Breast epithelium (tissue), 4 donors: Measurements from ENCODE around the gene CACNA1B. TPM values are rescaled to one million over a fixed set of nuclear protein-coding genes. Genes with fewer than 3 reads are reported as not detected.

Experiments
- DNase-seq, 2 donors: peaks; one replicate each; pipeline ENCODE4 v3.0.0-alpha.2; 2019; ENCODE audit warnings: low spot score in 2 of 2
- H3K27ac ChIP-seq, 2 donors: fragments of 200-600 bp; sonication (generic) in 1 of 2; one replicate each; pipeline ENCODE4 v1.5.1; 2016 to 2019; ENCODE audit warnings: mild to moderate bottlenecking in 1 of 2
- H3K27me3 ChIP-seq, 2 donors: fragments of 200-600 bp; sonication (generic) in 1 of 2; one replicate each; pipeline versions ENCODE4 v1.5.1 to v1.6.0; 2017 to 2019; ENCODE audit warnings: control low read depth in 1 of 2, mild to moderate bottlenecking in 1 of 2
- H3K36me3 ChIP-seq: fragments of 200-600 bp; one replicate; pipeline ENCODE4 v1.5.1; 2019
- H3K4me1 ChIP-seq, 2 donors: fragments of 200-600 bp; sonication (generic); one replicate each; pipeline ENCODE4 v1.5.1; 2016 to 2019; ENCODE audit warnings: control low read depth in 1 of 2
- H3K4me3 ChIP-seq, 3 donors: fragments of 200-600 bp; sonication (generic); 1 replicate in 2 of 3; 2 replicates in 1 of 3; pipeline ENCODE4 v1.5.1; 2016 to 2019; ENCODE audit warnings: mild to moderate bottlenecking in 3 of 3, moderate library complexity in 2 of 3
- H3K9me3 ChIP-seq, 2 donors: fragments of 200-600 bp; sonication (generic) in 1 of 2; one replicate each; pipeline ENCODE4 v1.5.1; 2016 to 2019; ENCODE audit warnings: control low read depth in 1 of 2
- CTCF ChIP-seq, 3 donors: fragments of 450-650 bp; IDR thresholded peaks; one replicate each; pipeline ENCODE4 v1.5.1; 2016 to 2017; ENCODE audit warnings: antibody characterized with exemption in 3 of 3, mild to moderate bottlenecking in 3 of 3, moderate library complexity in 3 of 3
- POLR2A ChIP-seq: fragments of 450-650 bp; IDR thresholded peaks from one replicate; pipeline ENCODE4 v1.6.1; 2016; ENCODE audit warnings: antibody characterized with exemption, mild to moderate bottlenecking, moderate library complexity
- POLR2AphosphoS5 ChIP-seq, 3 donors: sonication (generic); formaldehyde crosslinking; IDR thresholded peaks; one replicate each; pipeline ENCODE4 v1.6.1; 2017; ENCODE audit warnings: antibody characterized with exemption in 3 of 3
- intact Hi-C: fragments of 100-400 bp; cut with DNase I; formaldehyde crosslinking; loops from one replicate; pipeline ENCODE4 v1.15.1; 2023; ENCODE audit warnings: low total_unique reads
- total RNA-seq, 3 donors: library from RNA; depleted of rRNA; stranded (reverse); fragments of >200 nt; gene quantifications; one replicate each; pipeline ENCODE4 v1.1.0, GENCODE V29; 2016

CACNA1B gene
- total RNA-seq, 3 donors from 2014 or later: under 0.01 TPM; not detected in 2

- H3K27me3 ChIP-seq: peaks cover 0 to 10% of the 10 kb centered on the region in 2 donors
- no peak overlapping the region for H3K4me3 ChIP-seq
- no peaks in the 10 kb centered on the region for H3K36me3 ChIP-seq
- intact Hi-C loops: no loop called here
- DNase-seq: no peak
- no peak overlapping the region for H3K27ac ChIP-seq
- H3K4me1 ChIP-seq: no peaks in the 10 kb centered on the region
- H3K9me3 ChIP-seq: no peaks in the 10 kb centered on the region
- TF ChIP-seq POLR2AphosphoS5 (IDR thresholded peaks at IDR 0.05): no peak
- TF ChIP-seq POLR2A: no peak
- no peak for TF ChIP-seq CTCF (IDR thresholded peaks at IDR 0.05)
Observed at GRCh38 chr9:137953683-137954438, 76.3 kb downstream of the CACNA1B start.

- intact Hi-C loops: no loop called here
- no peak for TF ChIP-seq POLR2AphosphoS5 (IDR thresholded peaks at IDR 0.05)
- no peak for TF ChIP-seq CTCF (IDR thresholded peaks at IDR 0.05)
- TF ChIP-seq POLR2A: no peak
- Histone ChIP-seq H3K4me1 (no peaks in the 10 kb centered on the region), H3K9me3 (no peaks in the 10 kb centered on the region), H3K36me3 (no peaks in the 10 kb centered on the region), H3K27ac (no peak overlapping the region), H3K27me3 (peaks cover 0 to 10% of the 10 kb centered on the region in 2 donors), H3K4me3 (no peak overlapping the region)
- no peak for DNase-seq
Observed at GRCh38 chr9:137955224-137955570, 77.6 kb downstream of the CACNA1B start.

GRCh38 chr9:137955586-137955985 is 78.0 kb downstream of the CACNA1B start:
- H3K27me3 ChIP-seq: peaks cover 0 to 10% of the 10 kb centered on the region in 2 donors
- H3K4me1 ChIP-seq: no peaks in the 10 kb centered on the region
- intact Hi-C loops: no loop called here
- DNase-seq: no peak
- H3K4me3 ChIP-seq: no peak overlapping the region
- H3K36me3 ChIP-seq: no peaks in the 10 kb centered on the region
- no peak overlapping the region for H3K27ac ChIP-seq
- no peaks in the 10 kb centered on the region for H3K9me3 ChIP-seq
- no peak for TF ChIP-seq CTCF (IDR thresholded peaks at IDR 0.05)
- TF ChIP-seq POLR2A: no peak
- TF ChIP-seq POLR2AphosphoS5 (IDR thresholded peaks at IDR 0.05): no peak

GRCh38 chr9:137956039-137956438 is 78.5 kb downstream of the CACNA1B start:
- intact Hi-C loops: no loop called here
- Histone ChIP-seq H3K36me3 (no peaks in the 10 kb centered on the region), H3K27me3 (peaks cover 0 to 10% of the 10 kb centered on the region in 2 donors), H3K9me3 (no peaks in the 10 kb centered on the region), H3K4me3 (no peak overlapping the region), H3K4me1 (no peaks in the 10 kb centered on the region), H3K27ac (no peak overlapping the region)
- DNase-seq: no peak
- TF ChIP-seq POLR2A (no peak), POLR2AphosphoS5 (IDR thresholded peaks at IDR 0.05) (no peak), CTCF (IDR thresholded peaks at IDR 0.05) (no peak)

- no peak overlapping the region for H3K27ac ChIP-seq
- no peak overlapping the region for H3K4me3 ChIP-seq
- TF ChIP-seq CTCF (IDR thresholded peaks at IDR 0.05): no peak
- TF ChIP-seq POLR2AphosphoS5 (IDR thresholded peaks at IDR 0.05): no peak
- no peak for TF ChIP-seq POLR2A
- intact Hi-C loops: no loop called here
- no peaks in the 10 kb centered on the region for H3K9me3 ChIP-seq
- no peak for DNase-seq
- peaks cover 0 to 10% of the 10 kb centered on the region in 2 donors for H3K27me3 ChIP-seq
- H3K36me3 ChIP-seq: no peaks in the 10 kb centered on the region
- no peaks in the 10 kb centered on the region for H3K4me1 ChIP-seq
Observed at GRCh38 chr9:137956688-137957385, 79.3 kb downstream of the CACNA1B start.
